NCI-H1694 (cell line): Measurements from ENCODE around the gene OR4N5.
"Not testable (repeated sequence)": the region's sequence is repeated elsewhere in the genome, so short reads cannot be mapped to it uniquely, and the experiment has no call there.

Source experiments
- DNase-seq: peaks from one replicate; lab custom pipeline; 2025; lab: John Stamatoyannopoulos, UW

OR4N5 gene, protein sequence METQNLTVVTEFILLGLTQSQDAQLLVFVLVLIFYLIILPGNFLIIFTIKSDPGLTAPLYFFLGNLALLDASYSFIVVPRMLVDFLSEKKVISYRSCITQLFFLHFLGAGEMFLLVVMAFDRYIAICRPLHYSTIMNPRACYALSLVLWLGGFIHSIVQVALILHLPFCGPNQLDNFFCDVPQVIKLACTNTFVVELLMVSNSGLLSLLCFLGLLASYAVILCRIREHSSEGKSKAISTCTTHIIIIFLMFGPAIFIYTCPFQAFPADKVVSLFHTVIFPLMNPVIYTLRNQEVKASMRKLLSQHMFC

DNA sequence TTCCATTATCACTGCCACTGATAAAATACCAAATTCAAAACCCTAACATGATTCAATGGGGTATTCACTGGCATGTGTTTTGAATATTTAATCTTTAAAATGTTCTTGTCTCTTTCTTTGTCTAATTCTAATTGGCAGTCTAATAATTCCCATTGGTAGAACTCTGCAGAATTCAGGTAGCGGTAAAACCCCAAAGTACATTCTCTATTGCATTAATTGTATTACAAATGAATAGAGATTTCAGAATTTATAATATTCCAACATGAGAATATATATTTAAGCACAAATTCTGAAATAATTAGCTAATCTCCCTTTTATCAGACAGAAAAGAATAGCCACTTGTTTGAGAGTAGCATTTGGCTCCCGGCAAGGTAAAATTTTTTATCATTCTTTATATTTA is at the start of gene OR4N5:
OR4N5 (plus strand) TSS at position 301 of the 400 bp plus-strand sequence. CDS start 4,916 bp downstream, outside the sequence.
- no peak for DNase-seq

DNA sequence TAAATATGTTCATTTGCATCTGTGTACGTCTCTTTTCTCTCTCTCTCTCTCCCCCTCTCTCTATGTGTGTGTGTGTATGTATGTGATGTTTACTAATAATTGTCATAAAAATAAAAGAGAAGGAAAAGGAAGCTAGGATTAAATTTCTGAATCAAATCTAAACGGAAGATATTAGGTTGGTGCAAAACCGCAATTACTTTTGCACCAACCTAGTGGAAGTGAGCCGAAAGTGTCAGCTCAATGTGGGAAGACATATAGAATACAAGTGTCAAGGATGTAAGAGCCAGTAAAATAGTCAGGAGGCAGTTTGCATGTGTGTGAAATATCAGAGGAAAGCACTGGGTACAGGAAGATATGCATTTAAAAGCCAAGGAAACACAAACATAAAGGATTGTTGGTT is 46.6 kb upstream of the OR4N5 start:
- no peak for DNase-seq

DNA sequence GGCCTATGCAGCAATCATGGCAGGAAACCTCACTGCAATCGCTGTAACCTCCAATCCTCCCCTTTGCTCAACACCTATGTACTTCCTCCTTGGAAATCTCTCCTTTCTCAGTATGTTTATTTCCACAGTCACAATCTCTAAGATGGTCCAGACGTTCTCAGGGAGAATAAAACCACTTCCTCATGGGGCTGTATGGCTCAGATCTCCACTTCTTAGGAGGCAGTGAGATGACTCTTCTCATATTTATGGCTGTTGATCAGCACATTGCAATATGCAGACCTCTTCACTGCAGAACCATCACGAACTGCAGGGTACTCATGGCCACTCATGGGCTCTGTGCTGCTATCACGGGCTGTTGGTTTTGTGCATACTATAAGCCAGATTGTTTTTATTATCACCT is 45.2 kb upstream of the OR4N5 start:
- DNase-seq = no peak

DNA sequence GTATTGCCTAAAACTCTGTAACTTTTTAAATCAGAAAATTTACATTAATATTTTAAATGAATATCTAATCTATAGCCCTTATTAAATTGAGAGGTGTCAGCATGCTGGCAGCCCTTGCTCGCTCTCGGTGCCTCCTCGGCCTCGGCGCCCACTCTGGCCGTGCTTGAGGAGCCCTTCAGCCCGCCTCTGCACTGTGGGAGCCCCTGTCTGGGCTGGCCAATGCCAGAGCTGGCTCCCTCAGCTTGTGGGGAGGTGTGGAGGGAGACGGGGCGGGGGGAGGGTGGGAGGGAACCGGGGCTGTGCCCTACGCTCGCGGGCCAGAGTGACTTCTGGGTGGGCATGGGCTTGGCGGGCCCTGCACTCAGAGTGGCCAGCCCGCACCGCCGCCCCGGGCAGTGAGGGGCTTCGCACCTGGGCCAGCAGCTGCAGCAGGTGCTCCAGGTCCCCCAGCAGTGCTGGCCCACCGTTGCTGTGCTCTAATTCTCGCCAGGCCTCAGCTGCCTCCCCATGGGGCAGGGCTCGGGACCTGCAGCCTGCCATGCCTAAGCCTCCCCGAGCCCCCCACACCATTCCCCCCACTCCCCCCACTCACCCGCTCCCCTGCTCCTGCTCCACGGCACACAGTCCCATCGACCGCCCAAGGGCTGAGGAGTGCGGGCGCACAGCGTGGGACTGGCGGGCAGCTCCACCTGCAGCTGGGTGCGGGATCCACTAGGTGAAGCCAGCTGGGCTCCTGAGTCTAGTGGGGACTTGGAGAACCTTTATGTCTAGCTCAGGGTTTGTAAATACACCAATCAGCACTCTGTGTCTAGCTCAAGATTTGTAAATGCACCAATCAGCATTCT is 39.5 kb upstream of the OR4N5 start:
- DNase-seq = not testable (repeated sequence)

DNA sequence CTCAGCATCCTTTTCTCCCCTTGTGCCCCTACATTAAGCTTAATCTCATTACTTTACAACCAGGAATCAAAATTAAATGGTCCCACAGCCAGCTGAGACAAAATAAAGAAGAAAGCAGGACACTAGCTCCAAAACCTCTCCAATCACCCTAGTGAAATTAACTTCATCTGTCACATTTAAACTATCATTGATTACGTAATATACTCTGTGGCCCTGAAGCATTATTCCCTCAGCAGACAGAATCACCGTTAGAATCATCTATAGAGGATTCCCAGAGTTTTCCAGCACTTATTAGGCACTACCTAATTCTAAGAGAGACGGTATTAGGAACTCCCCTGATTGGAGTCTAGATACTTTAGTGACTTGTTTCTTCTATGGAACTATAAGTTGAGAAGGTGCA is 28.2 kb upstream of the OR4N5 start, which contains the start of gene OR4K17:
OR4K17 (plus strand) TSS at position 302 of the 400 bp plus-strand sequence. CDS start 6,761 bp downstream, outside the sequence.
- DNase-seq = no peak

DNA sequence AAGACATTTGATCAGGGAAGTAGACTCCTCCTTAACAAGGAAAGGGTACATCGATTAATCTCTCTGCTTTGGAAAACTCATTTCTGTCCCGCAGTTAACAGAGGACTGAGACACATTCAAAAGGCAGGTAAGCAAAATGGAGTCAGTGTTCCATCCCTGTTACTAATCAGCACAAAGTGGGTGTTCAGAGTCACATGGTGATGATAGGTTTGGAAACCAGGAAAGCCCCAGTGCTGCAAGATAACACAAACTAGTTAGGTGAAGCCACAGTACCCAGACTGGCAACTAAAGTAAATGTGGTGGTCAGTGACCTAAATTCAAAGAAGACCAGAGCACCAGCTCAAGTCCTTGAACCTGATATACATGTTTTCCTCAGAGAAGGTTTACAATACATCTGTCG is 26.3 kb upstream of the OR4N5 start:
- DNase-seq = no peak

DNA sequence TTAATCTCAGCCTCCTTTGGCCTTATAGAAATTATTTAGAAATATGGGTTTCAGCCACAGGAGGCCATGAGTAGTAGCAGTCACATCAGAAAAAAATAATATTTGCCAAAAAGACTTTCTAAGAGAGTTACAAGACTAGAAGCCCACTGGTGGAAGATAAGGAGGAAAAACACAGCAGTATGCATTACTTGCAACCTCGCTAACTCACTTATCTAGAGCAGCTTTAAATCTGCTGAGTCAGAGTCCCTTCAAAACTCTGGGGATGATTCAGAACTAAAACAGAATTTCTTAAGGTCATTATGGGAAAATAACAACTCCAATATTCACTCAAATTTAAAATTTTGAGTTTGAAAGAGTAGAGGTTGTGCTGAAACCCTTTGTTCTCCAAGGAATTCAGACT is 21.9 kb upstream of the OR4N5 start:
- DNase-seq = no peak

DNA sequence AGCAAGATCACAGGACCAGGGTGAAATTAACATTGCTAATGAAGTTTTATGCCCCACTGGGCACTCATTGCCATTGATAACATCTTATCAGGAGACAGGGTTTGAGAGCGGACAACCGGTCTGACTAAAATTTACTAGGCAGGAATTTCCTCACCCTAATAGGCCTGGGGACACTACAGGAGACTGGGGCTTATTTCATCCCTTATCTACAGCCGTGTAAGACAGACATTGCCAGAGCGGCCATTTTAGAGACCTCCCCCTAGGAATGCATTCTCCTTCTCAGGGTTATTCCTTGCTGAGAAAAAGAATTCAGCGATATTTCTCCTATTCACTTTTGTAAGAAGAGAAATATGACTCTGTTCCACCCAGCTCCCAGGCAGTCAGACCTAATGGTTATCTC is 19.8 kb upstream of the OR4N5 start:
- DNase-seq = no peak

DNA sequence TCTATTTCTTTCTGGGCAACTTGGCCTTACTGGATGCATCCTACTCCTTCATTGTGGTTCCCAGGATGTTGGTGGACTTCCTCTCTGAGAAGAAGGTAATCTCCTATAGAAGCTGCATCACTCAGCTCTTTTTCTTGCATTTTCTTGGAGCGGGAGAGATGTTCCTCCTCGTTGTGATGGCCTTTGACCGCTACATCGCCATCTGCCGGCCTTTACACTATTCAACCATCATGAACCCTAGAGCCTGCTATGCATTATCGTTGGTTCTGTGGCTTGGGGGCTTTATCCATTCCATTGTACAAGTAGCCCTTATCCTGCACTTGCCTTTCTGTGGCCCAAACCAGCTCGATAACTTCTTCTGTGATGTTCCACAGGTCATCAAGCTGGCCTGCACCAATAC is 5.3 kb downstream of the OR4N5 start:
- DNase-seq = no peak

DNA sequence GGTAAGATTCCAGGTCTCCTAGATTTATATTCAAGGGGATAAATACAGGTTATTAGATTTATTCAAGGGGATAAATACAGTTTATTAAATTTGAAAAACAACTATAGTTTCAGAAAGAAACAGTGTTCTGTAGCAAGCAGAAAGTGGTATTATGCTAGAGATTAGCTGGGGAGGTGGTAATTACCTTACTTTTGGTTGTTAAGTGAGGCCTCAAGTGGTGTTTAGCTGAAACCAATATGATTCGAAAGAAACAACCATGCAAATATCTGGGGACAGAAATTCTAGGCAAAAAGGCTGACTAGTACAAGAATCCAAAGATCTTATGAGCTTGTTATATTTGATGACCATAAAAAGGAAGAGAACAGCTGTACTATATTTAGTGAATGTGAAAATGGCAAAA is 6.2 kb downstream of the OR4N5 start:
- DNase-seq = no peak

DNA sequence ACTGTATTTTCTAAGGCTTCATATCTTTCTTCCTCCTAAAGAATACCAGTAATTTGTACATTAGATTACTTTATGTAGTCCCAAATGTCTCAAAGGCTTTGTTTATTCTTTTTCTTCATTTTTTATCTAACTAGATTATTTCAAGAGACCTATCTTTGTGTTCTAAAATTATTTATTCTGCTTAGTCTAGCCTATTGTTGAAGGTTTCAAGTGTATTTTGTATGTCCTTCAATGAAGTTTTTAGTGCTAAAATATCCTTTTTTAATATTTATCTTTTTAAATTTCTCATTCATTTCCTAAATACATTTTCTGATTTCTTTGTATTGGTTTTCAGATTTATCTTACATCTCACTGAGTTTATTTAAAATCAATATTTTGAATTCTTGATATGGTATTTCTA is 25.8 kb downstream of the OR4N5 start:
- DNase-seq = no peak

DNA sequence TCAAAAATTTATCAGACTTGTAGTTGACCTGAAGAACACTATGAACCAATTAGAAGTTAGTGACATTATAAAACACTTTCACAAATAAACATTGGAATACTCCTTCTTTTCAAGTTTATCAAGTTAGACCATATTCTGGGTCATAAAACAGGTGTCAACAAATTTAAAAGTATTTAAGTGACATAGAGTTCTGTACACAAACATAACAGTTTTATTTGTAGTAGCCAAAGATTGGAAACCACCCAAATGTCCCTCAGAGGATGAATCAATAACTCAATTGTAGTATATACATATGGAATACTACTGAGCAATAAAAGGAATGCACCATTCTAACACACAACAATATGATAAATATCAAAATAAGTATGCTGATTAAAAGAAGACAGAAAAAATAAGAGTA is 28.5 kb downstream of the OR4N5 start:
- no peak for DNase-seq

DNA sequence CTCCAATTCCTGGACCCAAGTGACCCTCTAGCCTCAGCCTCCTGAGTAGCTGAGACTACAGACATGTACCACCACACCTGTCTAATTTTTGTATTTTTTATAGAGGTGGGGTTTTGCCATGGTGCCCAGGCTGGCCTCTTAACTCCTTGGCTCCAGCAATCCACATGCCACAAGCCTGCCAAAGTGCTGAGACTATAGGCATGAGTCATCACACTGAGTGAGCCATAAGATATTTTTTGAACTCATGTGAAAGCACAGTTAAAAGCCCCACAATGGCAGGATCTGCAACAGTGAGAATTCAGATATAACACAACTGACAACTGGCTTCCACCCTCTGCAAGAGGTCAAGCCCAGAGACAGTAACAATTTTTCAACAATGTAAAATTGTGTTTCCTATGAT is 31.2 kb downstream of the OR4N5 start:
- DNase-seq = not testable (repeated sequence)

DNA sequence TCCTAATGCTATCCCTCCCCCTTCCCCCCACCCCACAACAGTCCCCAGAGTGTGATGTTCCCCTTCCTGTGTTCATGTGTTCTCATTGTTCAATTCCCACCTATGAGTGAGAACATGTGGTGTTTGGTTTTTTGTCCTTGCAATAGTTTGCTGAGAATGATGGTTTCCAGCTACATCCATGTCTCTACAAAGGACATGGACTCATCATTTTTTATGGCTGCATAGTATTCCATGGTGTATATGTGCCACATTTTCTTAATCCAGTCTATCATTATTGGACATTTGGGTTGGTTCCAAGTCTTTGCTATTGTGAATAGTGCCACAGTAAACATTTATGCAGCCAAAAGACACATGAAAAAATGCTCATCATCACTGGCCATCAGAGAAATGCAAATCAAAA is 35.6 kb downstream of the OR4N5 start:
- DNase-seq = not testable (repeated sequence)

DNA sequence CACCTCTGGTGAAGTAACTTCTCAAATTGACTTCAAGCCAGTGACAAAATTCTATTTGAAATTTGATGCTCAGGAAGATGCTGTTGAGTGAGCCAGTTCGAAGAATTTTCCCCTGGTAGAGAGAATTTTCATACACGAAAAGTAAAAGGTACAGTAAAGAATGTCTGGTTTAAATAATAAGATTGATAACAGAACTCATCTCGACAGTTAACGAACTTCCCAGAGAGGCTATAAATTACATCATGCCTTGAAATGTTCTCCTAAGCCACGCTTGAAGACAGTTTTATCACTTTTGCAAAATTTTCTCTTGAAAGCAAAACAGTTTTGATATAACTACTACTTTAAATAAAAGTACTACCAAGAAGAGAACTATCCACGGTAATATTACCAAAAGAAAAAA is 37.7 kb downstream of the OR4N5 start:
- DNase-seq = no peak

DNA sequence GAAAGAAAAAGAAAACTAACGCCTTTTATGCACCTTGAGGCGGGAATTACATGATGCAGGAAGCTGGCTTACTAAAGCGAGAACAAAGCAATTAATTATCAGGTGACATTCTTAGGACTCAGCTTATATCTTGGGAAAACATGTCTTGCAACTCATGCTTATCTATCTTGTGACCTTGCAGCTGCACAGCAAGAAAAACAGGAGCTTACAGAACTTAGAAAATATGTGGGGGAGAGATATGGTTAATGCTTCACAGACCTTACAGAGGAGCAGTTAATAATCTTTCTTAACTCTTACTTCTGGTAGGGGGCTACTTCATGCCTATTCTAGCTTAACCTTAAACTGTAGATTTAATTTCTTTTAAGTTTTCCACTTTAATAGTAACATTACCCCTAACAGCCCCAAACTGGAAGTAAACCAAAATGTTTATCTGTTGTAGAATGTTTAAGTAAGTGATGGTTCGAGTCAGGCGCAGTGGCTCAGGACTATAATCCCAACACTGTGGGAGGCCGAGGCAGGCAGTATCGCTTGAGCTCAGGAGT is 38.9 kb downstream of the OR4N5 start:
- no peak for DNase-seq

DNA sequence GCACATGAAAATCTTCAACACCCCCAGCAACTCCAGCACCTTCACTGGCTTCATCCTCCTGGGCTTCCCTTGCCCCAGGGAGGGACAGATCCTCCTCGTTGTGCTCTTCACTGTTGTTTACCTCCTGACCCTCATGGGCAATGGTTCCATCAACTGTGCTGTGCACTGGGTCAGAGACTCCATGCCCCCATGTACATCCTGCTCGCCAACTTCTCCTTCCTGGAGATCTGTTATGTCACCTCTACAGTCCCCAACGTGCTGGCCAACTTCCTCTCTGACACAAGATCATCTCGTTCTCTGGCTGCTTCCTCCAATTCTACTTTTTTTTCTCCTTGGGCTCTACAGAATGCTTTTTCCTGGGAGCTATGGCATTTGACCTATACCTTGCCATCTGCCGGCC is 40.6 kb downstream of the OR4N5 start:
- DNase-seq = no peak

DNA sequence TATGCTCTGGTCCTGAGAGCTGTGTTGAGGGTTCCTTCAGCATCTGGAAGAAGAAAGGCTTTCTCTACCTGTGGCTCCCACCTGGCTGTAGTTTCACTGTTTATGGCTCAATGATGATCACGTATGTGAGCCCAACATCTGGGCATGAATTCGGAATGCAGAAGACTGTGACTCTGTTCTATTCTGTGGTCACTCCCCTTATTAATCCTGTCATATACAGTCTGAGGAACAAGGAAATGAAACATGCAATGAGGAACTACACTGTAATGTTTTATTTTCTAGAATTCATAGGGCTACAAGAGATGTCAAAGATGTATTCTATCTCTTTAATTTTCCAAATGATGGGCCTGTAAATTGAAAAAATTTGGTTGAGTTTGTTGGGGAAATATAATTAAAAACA is 41.3 kb downstream of the OR4N5 start:
- DNase-seq = no peak

DNA sequence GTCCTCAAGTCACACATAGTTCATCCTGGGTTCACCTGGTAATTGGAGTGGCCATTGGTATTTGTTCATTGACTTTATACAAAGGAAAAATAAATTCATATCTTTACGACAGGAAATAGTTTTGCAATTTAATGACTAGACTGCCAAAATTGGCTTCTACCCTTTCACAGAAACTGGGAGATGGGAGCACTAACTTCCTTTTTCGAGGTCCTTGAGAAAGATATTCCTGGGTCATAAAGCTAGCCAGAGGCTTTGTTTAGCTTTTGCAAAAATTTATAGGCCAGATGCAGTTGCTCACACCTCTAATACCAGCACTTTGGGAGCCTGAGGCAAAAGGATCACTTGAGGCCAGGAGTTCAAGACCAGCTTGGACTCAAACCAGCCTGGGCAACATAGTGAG is 41.9 kb downstream of the OR4N5 start:
- no peak for DNase-seq

DNA sequence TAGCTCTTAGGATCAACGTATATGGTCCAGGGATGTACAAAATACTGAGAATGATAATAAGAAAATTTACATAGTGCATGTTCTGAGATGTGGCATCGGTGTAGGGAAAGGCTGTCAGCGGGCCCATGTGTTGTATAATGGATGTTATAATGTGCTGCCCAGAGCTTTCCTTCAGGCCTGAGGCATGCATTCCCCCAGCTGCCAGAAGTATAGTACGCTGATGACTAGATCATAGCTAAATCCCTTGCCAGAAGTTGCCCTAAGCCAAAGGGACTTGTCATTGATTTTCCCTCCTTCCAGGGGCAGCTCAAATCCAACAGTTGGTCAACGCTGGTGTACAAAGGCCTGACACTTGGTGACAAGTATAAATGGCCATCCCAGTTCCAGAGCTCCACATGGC is 45.6 kb downstream of the OR4N5 start:
- DNase-seq = no peak

DNA sequence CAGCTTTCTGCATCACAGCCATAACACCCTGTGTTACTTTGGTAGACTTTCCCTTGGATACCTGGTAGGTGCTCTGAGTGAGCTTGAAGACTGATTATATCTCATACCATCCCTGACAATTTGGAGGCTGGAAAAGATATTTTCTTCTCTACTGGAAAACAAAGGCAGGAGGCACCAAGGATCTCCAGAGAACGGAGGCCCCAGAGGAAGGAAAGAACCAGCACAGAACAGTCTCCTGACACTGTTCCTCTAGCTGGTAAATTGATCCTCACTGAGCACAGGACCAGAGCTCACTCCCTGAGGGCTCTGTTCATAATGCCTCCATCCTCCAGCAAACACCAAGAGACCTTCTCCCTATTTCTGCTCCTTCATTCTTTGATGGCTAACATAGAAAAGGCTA is 52.0 kb downstream of the OR4N5 start, which contains the start of gene OR11G2:
OR11G2 (plus strand) TSS at position 301 of the 400 bp plus-strand sequence. CDS start 6,542 bp downstream, outside the sequence.
- no peak for DNase-seq

DNA sequence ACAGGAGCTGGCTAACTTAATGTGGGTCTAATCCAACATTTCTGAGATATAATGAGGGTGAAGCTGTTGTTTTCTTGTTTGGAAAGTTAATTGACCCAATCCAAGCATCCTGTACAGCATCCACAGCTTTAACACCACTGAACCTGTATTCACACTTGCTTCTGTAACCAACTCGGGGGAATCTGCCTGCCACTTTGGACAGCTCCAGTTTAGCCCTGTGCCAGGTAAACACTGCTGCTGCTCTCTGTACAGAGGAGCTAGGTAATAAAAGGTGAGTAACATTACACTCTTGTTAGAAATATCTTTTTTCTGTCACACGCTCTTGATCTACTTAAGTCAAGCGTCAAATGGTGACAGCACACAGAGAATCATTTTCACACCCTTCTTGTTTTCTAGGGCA is 52.8 kb downstream of the OR4N5 start:
- no peak for DNase-seq

DNA sequence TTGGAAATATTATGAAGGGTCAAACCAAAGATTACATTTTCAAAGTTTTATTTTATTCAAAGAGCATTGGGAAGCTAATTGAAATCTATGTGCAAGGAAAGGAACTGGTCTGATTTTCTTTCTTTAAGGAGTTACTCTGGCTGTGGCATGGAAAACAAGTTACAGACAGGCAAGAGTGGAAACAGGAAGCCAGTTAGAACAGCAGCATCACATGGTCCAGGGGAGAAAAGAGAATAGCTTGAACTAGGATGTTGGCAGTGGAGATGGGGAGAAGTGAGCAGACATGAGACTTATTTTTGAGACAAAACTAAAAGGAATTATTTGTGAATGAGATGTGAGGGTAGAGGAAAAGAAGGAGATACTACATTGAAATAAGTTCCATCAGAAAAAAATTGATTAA is 55.5 kb downstream of the OR4N5 start:
- DNase-seq = no peak
